ENCODE data around the gene SAMD3. TPM values are rescaled to one million over a fixed set of nuclear protein-coding genes. Genes with fewer than 3 reads are reported as not detected.

SAMD3 gene
- total and polyA plus RNA-seq, 2 of the 8 experiments (the other 6 are each of a cell fraction or from before 2014, with no cell fraction given): 1.8 to 1.9 TPM

DNA sequence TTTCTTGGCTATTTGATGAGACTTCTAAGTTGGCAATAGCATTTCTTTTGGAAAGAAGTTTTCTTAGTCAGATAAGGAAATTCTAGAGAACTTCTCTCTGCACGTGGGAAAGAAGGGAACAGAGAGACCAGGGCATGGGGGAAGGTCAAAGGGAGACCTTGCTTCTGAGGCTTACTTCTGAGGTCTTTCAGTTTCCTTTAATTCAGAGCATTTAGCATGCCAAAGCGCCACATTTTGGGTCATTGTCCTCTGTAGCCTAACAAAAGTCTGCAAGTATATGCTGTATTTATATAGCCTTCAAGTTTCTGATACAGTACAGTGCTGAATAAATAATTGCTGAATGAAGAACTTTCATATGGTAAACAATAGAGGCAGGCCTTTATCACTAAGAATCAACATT lies 95.6 kb downstream of the SAMD3 start (continued):
- TF ChIP-seq, protein P1, sequence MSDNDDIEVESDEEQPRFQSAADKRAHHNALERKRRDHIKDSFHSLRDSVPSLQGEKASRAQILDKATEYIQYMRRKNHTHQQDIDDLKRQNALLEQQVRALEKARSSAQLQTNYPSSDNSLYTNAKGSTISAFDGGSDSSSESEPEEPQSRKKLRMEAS (IDR thresholded peaks at IDR 0.05): no peak
- TF ChIP-seq SIRT6 (IDR thresholded peaks at IDR 0.05; ENCODE audit: low read length): no peak
- TF ChIP-seq, protein P2, sequence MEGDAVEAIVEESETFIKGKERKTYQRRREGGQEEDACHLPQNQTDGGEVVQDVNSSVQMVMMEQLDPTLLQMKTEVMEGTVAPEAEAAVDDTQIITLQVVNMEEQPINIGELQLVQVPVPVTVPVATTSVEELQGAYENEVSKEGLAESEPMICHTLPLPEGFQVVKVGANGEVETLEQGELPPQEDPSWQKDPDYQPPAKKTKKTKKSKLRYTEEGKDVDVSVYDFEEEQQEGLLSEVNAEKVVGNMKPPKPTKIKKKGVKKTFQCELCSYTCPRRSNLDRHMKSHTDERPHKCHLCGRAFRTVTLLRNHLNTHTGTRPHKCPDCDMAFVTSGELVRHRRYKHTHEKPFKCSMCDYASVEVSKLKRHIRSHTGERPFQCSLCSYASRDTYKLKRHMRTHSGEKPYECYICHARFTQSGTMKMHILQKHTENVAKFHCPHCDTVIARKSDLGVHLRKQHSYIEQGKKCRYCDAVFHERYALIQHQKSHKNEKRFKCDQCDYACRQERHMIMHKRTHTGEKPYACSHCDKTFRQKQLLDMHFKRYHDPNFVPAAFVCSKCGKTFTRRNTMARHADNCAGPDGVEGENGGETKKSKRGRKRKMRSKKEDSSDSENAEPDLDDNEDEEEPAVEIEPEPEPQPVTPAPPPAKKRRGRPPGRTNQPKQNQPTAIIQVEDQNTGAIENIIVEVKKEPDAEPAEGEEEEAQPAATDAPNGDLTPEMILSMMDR (IDR thresholded peaks at IDR 0.05; ENCODE audit: control extremely low read depth in 1 of 3, insufficient read depth in 1 of 3, low read depth in 1 of 3, low read length in 3 of 3): no peak
- TF ChIP-seq, protein P3, sequence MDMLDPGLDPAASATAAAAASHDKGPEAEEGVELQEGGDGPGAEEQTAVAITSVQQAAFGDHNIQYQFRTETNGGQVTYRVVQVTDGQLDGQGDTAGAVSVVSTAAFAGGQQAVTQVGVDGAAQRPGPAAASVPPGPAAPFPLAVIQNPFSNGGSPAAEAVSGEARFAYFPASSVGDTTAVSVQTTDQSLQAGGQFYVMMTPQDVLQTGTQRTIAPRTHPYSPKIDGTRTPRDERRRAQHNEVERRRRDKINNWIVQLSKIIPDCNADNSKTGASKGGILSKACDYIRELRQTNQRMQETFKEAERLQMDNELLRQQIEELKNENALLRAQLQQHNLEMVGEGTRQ (IDR thresholded peaks at IDR 0.05; ENCODE audit: low read length): no peak

Measured in H1 (cell line).